Nephron (organoid): ENCODE results near the gene DNMBP.

Experiments used
- H3K27ac Mint-ChIP-seq, 3 experiments: 2 replicates each; pipeline ENCODE4 v1.8.0; 2020; ENCODE audit warnings: mixed read lengths in 3 of 3, mild to moderate bottlenecking in 2 of 3, moderate library complexity in 1 of 3
- H3K27me3 Mint-ChIP-seq: 2 replicates; pipeline ENCODE4 v1.8.0; 2021; ENCODE audit warnings: low read depth, mild to moderate bottlenecking, moderate library complexity, mixed read lengths
- H3K36me3 Mint-ChIP-seq: 2 replicates; pipeline ENCODE4 v1.8.0; 2020; ENCODE audit warnings: low read depth, mixed read lengths
- H3K4me1 Mint-ChIP-seq: 2 replicates; pipeline ENCODE4 v1.8.0; 2020; ENCODE audit warnings: mixed read lengths
- H3K4me3 Mint-ChIP-seq, 3 experiments: 2 replicates each; pipeline ENCODE4 v1.8.0; 2020; ENCODE audit warnings: mild to moderate bottlenecking in 3 of 3, mixed read lengths in 3 of 3, moderate library complexity in 2 of 3
- H3K9me3 Mint-ChIP-seq: 2 replicates; pipeline ENCODE4 v1.8.0; 2020; ENCODE audit warnings: mixed read lengths
- TF ChIP-seq, protein P1 (sequence below), 3 experiments: fragments of 200-600 bp; sonication (generic); IDR thresholded peaks; one replicate each; pipeline ENCODE4 v1.5.0; 2021; ENCODE audit warnings: antibody characterized with exemption in 3 of 3; ENCODE audit not compliant: unreplicated experiment in 3 of 3

Gene DNMBP

DNA sequence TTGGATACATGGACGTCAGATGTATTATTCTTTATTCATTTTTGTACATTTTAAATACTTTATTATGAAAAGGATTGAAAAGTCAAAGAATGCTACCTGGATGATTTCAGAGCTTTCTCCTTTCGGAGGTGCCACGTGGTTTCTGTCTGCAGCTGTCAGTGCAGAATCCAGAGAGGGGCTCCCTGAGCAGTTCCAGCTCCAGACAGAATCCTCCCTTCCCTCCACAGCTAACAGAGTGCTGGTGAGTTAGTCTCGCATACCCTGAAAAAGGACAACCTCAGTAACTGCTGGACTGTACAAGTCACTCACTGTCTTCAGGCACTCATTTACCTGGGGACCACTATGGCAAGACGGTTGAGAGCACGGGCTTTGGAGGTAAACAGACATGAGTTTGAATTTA lies 10.9 kb downstream of the DNMBP start:
- Mint-ChIP-seq H3K27ac (peak overlapping the region; percentile 61 to 85 (median 80)), H3K36me3 (peaks cover 6% of the 10 kb centered on the region), H3K27me3 (no peaks in the 10 kb centered on the region), H3K4me1 (peaks cover 61% of the 10 kb centered on the region), H3K4me3 (peak overlapping the region in 1 of 3 experiments; percentile 13), H3K9me3 (no peaks in the 10 kb centered on the region)
- TF ChIP-seq, protein P1, sequence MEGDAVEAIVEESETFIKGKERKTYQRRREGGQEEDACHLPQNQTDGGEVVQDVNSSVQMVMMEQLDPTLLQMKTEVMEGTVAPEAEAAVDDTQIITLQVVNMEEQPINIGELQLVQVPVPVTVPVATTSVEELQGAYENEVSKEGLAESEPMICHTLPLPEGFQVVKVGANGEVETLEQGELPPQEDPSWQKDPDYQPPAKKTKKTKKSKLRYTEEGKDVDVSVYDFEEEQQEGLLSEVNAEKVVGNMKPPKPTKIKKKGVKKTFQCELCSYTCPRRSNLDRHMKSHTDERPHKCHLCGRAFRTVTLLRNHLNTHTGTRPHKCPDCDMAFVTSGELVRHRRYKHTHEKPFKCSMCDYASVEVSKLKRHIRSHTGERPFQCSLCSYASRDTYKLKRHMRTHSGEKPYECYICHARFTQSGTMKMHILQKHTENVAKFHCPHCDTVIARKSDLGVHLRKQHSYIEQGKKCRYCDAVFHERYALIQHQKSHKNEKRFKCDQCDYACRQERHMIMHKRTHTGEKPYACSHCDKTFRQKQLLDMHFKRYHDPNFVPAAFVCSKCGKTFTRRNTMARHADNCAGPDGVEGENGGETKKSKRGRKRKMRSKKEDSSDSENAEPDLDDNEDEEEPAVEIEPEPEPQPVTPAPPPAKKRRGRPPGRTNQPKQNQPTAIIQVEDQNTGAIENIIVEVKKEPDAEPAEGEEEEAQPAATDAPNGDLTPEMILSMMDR (IDR thresholded peaks at IDR 0.05; ENCODE audit: unreplicated experiment in 3 of 3) = no peak

DNA sequence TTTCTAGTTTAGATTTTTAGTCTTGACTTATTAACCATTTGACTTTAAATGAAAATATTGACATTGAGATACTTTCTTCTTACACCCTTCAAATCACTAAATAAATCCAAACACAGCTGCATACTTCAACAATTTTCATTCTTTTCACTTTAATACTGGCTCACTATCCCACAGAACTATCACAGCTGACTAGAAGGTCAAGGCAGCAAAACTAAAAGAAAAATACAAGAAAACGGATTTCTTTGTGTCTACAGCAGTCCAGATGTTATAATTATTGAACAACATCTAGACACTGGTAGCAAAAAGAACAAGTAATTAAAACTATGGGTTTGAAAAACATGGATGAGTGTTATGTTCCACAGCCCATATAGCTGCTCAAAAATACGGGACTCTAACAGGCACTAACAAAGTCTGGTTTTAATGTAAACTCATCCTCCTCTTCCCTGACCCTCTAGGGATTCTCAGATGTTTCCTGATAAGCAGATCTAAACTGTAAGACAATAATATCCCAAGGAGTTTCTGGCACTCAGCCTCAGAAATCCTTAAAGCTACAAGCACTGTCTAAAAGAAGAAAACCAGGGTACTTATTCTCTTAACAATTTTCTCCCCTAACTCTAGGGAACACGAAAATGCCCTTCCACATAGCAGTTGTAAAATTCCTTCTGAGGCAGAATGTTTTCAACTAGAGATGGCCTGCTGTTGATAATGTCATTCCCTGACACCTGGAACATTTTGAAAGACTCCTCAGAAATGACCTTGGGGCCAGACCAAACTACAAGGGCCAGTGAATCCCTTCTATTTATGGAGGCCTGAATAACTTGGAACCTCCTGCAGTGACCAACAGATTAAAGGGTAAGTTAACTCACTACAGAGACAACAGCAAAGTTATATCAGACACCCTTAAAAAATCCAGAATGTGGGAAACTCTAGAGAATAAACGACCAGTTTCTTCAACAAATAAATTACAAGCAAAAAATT lies 12.8 kb downstream of the DNMBP start:
- peaks cover 60% of the 10 kb centered on the region for H3K4me1 Mint-ChIP-seq
- H3K4me3 Mint-ChIP-seq = peak overlapping the region; percentile 5 to 51 (median 44)
- TF ChIP-seq, protein P1 (IDR thresholded peaks at IDR 0.05; ENCODE audit: unreplicated experiment in 3 of 3) = no peak
- no peaks in the 10 kb centered on the region for H3K27me3 Mint-ChIP-seq
- H3K27ac Mint-ChIP-seq = peak overlapping the region; percentile 93 to 97 (median 96)
- no peaks in the 10 kb centered on the region for H3K36me3 Mint-ChIP-seq
- no peaks in the 10 kb centered on the region for H3K9me3 Mint-ChIP-seq

GRCh38 chr10:99995713-99996112 lies 14.0 kb downstream of the DNMBP start:
- Mint-ChIP-seq H3K27ac (peak overlapping the region; percentile 65 to 93 (median 70)), H3K9me3 (no peaks in the 10 kb centered on the region), H3K27me3 (no peaks in the 10 kb centered on the region), H3K4me1 (peaks cover 56% of the 10 kb centered on the region), H3K4me3 (no peak overlapping the region), H3K36me3 (no peaks in the 10 kb centered on the region)
- TF ChIP-seq, protein P1 (IDR thresholded peaks at IDR 0.05; ENCODE audit: unreplicated experiment in 3 of 3) = no peak

- TF ChIP-seq, protein P1 (IDR thresholded peaks at IDR 0.05; ENCODE audit: unreplicated experiment in 3 of 3) = no peak
- Mint-ChIP-seq H3K4me1 (peaks cover 53% of the 10 kb centered on the region), H3K36me3 (no peaks in the 10 kb centered on the region), H3K27me3 (no peaks in the 10 kb centered on the region), H3K4me3 (no peak overlapping the region), H3K9me3 (no peaks in the 10 kb centered on the region), H3K27ac (peak overlapping the region; percentile 65 to 93 (median 70))
Measured at GRCh38 chr10:99995269-99995668, 14.5 kb downstream of the DNMBP start.

DNA sequence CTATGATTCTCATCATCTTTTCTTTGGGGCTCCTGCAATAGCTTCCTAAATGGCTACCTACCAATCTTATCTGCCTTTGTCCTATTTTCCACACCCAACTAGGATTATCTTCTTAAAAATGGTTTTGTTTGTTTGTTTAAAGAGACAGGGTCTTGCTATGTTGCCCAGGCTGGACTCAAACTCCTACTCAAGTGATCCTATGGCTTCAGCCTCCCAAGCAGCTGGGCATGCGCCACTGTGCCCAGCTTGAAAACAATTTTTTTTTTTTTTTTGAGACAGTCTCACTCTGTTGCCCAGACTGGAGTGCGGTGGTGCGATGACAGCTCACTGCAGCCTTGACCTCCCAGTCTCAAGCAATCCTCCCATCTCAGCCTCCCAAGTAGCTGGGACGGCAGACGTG lies 14.9 kb downstream of the DNMBP start:
- TF ChIP-seq, protein P1 (IDR thresholded peaks at IDR 0.05; ENCODE audit: unreplicated experiment in 3 of 3) = no peak
- Mint-ChIP-seq H3K27ac (peak overlapping the region in 2 of 3 experiments; percentile 53 to 70), H3K36me3 (no peaks in the 10 kb centered on the region), H3K9me3 (no peaks in the 10 kb centered on the region), H3K27me3 (no peaks in the 10 kb centered on the region), H3K4me3 (no peak overlapping the region), H3K4me1 (peaks cover 48% of the 10 kb centered on the region)
